ENCODE data around the gene IQCH. TPM values are rescaled to one million over a fixed set of nuclear protein-coding genes. Genes with fewer than 3 reads are reported as not detected.

IQCH gene
- total RNA-seq, result 1 to 10 TPM; 1.2 to 2.2 TPM

DNA sequence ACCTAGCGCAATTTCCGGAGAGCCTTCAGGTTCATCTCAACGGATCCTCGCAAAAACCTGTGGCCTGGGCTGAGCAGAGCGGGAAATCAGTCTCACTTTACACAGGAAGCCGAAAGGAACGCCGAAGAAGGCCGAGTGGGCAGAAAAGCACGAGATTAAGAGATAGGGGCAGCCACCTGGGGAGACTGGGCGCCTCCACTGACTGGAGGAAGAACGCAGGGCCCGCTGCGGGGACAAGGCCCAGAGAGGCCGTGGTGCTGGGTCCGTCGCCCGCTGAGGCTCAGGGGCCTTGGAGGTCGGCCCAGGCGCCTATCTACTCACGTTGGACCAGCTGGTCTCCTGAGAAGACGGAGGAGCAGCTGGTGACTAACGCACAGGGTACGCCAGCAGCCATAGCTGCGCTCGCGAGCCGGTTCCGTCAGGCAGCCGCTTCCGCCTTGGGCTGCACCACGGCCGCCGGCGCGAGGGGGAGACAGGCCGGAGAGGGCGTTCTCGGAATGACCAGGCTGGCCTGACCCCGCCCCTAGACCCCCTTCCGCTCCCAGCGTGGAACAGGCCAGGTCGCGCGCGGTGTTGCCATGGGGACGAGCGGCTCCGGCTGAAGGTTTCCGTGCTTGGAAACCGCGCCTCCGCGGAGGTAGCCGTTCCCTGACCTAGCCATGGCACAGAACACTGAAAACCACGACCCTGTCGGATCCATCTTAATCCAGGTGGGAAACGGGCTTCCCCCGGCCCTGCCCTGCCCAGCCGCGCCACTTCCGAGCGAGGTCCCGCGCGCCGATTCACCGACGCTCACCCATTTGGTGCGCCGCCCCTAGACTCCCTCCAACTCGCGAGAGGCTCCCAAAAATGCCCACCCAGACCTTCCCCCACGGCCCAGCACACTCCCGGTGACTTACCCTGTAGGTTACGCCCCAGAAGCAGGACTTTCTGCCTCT, at the start of gene IQCH, which contains the start of gene AAGAB:
IQCH (plus strand) TSS at position 549 of the 938 bp plus-strand sequence; CDS start at position 660, 111 bp downstream.
AAGAB (minus strand) TSS at position 424 of the 938 bp plus-strand sequence; CDS start at position 394, 30 bp downstream.
- ATAC-seq (ENCODE audit: low read depth) (peak; percentile 97), DNase-seq (peak; percentile 100)
- peak within 1 kb of the TSS; percentile 98 for H3K4me3 Mint-ChIP-seq
- H3K36me3 Mint-ChIP-seq, result peaks cover 3% of the 10 kb centered on the region
- peaks cover 23% of the 10 kb centered on the region for H3K4me1 Mint-ChIP-seq
- POLR2A ChIA-PET, result interaction anchor here (0.6 to 1.9 kb wide), 5 partner anchors 9 to 190 kb away, joined by 3 to 14 read pairs (median 3); no protein-coding TSS in a partner anchor
- H3K27ac Mint-ChIP-seq, result peak within 1 kb of the TSS; percentile 98
- H3K9me3 Mint-ChIP-seq, result no peaks in the 10 kb centered on the region
- peaks cover 10% of the 10 kb centered on the region for H3K27me3 Mint-ChIP-seq

DNA sequence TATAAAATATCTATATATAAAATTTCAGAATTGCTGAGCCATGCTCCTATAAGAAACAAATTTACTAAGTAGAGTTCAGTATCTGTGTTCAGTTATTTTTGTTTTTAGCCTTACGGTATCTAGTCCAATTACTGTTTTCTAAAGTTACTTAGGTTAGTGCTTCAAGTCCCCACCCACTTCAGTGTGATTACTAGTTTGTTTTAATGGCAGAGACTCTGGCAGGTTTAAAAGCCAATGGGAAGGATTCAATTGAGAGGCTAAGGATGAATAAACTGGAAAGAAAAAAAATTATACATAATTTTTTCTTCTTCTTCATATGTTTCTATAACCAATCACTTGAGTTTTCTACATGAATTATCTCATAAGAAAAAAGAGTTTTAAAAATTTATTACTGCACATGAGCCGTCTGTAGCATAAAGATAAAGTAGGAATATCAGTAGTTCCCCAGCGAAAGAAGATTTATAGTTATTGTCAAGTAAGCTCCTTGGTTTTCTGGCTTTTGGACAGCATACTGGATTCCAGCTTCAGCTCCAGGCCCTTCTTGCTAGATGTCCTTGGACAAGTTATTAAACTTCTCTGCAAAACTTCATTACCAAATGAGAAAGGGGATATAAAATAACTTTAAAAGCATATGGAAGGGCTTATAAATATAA, 46.9 kb upstream of the IQCH start:
- POLR2A ChIA-PET, result no interaction called here
- no peak for ATAC-seq (ENCODE audit: low read depth)
- no peaks in the 10 kb centered on the region for H3K27me3 Mint-ChIP-seq
- no peak for DNase-seq
- H3K9me3 Mint-ChIP-seq, result no peaks in the 10 kb centered on the region
- peaks cover 29% of the 10 kb centered on the region for H3K36me3 Mint-ChIP-seq
- H3K27ac Mint-ChIP-seq, result no peak overlapping the region
- no peaks in the 10 kb centered on the region for H3K4me1 Mint-ChIP-seq
- no peak overlapping the region for H3K4me3 Mint-ChIP-seq

DNA sequence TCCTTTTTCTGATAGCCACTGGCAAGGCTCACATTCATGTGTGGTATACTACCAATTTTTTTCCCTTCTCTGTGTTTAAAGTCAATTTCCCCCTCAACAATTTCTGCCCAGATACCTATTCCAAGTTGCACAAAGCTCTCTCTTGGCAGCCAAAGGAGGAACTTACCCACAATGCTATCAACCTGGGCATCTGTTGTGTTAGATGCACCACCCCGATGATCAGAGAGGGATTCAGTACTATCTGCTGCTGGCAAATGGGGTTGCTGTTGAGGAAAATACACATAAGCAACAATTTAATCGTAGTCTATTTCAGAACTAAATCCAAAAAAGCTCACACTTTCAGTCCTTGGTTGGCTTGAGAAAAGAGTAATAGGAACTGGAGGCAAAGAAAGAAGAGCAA, 46.2 kb upstream of the IQCH start:
- Mint-ChIP-seq H3K27ac (no peak overlapping the region), H3K9me3 (no peaks in the 10 kb centered on the region), H3K27me3 (no peaks in the 10 kb centered on the region), H3K4me1 (no peaks in the 10 kb centered on the region), H3K36me3 (peaks cover 28% of the 10 kb centered on the region), H3K4me3 (no peak overlapping the region)
- ATAC-seq (ENCODE audit: low read depth) (no peak), DNase-seq (no peak)
- POLR2A ChIA-PET, result no interaction called here

DNA sequence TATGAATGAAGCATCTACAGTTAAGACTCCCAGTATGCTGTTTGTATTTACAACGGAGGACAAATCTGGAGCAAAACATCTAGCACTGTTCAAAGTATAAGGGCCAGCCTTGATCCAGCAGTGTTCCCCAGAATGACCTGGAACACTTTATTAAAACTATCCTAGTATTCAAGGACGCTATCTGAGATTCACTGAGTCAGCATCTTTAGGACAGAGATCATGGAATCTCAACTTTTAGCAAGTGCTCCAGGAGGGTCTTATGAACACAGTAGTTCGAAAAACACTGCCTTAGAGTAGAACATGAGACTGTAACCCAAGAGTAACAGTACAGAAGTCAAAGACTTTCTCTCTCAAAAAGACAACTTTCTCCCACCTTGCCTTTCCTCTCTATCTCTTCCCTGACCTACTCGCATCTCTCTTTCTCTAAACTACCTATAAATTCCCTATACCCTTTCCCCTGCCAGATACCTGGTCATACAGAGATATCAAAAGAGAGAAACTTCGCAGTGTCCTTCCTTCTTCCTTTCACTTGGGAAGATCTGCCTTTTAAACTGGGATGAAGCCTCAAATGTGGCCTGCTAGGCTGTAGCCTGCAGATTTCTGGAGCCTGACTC, 43.9 kb upstream of the IQCH start:
- POLR2A ChIA-PET, result no interaction called here
- no peaks in the 10 kb centered on the region for H3K27me3 Mint-ChIP-seq
- ATAC-seq (ENCODE audit: low read depth) (no peak), DNase-seq (no peak)
- H3K4me1 Mint-ChIP-seq, result no peaks in the 10 kb centered on the region
- H3K9me3 Mint-ChIP-seq, result no peaks in the 10 kb centered on the region
- H3K27ac Mint-ChIP-seq, result no peak overlapping the region
- H3K4me3 Mint-ChIP-seq, result no peak overlapping the region
- peaks cover 16% of the 10 kb centered on the region for H3K36me3 Mint-ChIP-seq

DNA sequence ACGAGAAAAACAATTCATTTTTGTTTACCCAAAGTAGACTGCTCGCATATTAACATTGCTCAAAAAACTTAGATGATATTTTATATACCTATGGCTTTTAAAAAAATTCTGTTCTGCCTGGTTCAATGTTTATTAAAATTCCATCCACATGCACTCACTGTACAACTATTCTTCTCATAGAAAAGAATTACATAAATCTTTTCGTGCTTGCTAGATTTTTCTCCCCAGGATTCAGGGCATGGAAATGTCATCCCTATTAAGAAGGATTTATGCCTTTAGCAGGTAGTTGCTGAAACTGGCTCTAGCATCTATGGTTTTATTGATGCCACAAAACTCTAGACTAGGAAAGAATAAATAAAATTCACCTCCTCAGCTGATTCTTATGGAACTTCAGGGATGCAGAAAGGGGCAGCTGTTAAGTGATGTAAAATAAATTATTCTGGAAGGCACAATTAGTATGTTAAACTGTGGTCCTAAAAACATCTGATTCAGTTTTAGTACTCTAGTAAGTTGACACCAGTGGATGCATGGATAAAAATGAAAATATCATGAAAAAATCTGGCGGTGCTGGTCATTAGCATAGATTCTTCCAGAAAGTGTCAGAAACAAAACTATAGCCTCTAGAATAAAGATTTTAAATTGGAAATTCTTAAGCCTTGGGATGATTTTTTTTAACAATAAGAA, 41.8 kb upstream of the IQCH start:
- H3K4me3 Mint-ChIP-seq, result no peak overlapping the region
- H3K36me3 Mint-ChIP-seq, result peaks cover 15% of the 10 kb centered on the region
- no peak for ATAC-seq (ENCODE audit: low read depth)
- POLR2A ChIA-PET, result no interaction called here
- DNase-seq, result no peak
- no peaks in the 10 kb centered on the region for H3K4me1 Mint-ChIP-seq
- no peaks in the 10 kb centered on the region for H3K27me3 Mint-ChIP-seq
- no peaks in the 10 kb centered on the region for H3K9me3 Mint-ChIP-seq
- H3K27ac Mint-ChIP-seq, result no peak overlapping the region

DNA sequence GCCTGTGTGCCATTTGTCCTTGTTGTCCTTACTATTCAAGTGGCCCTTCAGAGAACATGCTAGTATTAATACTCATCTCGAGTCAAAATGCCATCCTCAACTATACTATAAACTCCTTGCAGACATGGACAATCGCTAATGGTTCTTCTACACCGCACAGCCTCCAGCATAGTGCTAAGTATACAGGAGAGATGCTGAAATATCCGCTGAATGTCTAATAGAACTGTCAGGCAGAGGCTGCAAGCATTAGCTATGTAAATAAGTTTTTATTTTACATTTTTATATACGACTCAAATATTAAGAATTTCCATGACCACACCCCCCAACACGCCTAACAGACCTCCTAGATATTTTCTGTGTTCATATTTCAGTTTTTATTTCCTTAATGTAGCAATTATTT, 39.5 kb upstream of the IQCH start:
- Mint-ChIP-seq H3K9me3 (no peaks in the 10 kb centered on the region), H3K27me3 (no peaks in the 10 kb centered on the region), H3K4me3 (no peak overlapping the region), H3K27ac (no peak overlapping the region), H3K4me1 (peaks cover 2% of the 10 kb centered on the region), H3K36me3 (peaks cover 24% of the 10 kb centered on the region)
- POLR2A ChIA-PET, result no interaction called here
- ATAC-seq (ENCODE audit: low read depth) (no peak), DNase-seq (no peak)

DNA sequence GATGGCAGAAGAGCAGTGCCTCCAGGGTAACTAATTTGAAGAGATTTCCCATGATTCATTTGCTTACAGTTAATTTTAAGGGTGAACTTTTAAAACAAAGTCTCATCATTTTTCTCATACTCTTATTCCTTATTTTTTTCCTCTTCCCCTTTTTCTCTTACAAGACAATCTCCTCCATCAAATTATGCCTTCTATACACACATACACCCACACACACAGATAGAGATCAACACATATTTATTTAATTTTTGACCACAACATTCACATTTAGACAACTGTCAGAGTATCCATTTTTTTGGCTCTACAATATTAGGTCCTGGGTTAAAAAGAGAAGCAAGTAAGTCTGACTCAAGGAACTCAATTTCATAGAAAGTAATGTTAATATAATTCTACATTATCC, 37.7 kb upstream of the IQCH start:
- POLR2A ChIA-PET, result interaction anchor here (0.7 kb wide), 1 partner anchor 49 kb away, joined by 3 read pairs; no protein-coding TSS in a partner anchor
- H3K27ac Mint-ChIP-seq, result no peak overlapping the region
- no peak overlapping the region for H3K4me3 Mint-ChIP-seq
- H3K4me1 Mint-ChIP-seq, result peaks cover 2% of the 10 kb centered on the region
- H3K27me3 Mint-ChIP-seq, result no peaks in the 10 kb centered on the region
- peaks cover 29% of the 10 kb centered on the region for H3K36me3 Mint-ChIP-seq
- H3K9me3 Mint-ChIP-seq, result no peaks in the 10 kb centered on the region
- no peak for ATAC-seq (ENCODE audit: low read depth)
- no peak for DNase-seq

DNA sequence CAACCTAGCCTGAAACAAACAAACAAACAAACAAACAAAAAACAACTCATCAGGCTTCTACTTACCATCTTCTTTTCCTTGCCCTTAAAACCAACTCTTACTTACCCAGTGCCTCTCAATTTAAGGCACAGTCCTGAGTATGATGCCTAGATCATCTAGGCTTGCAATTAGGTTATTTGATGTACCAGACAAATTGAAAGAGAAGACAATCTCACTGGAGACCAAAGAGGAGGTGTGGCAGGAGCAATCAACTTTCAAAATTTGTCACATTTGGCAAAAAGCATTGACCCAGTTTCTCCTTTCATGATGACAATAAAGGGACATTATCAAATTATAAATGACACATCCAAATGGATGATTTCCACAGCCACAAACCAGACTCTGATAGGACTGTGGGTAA, 36.2 kb upstream of the IQCH start:
- H3K27ac Mint-ChIP-seq, result no peak overlapping the region
- POLR2A ChIA-PET, result no interaction called here
- DNase-seq (no peak), ATAC-seq (ENCODE audit: low read depth) (no peak)
- peaks cover 2% of the 10 kb centered on the region for H3K4me1 Mint-ChIP-seq
- no peaks in the 10 kb centered on the region for H3K27me3 Mint-ChIP-seq
- no peak overlapping the region for H3K4me3 Mint-ChIP-seq
- peaks cover 29% of the 10 kb centered on the region for H3K36me3 Mint-ChIP-seq
- no peaks in the 10 kb centered on the region for H3K9me3 Mint-ChIP-seq

DNA sequence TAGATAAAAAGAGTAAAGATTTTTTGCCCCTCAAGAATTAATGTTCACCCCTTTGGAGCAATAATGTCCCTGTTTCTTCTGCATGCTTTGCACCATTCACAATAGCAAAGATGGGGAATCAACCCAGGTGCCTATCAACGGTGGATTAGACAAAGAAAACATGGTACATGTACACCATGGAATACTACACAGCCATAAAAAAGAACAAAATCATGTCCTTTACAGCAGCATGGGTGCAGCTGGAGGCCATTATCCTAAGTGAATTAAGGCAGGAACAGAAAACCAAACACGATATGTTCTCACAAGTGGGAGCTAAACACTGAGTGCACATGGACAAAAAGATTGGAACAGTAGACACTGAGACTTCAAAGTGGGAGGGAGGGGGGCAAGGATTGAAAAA, 35.3 kb upstream of the IQCH start:
- POLR2A ChIA-PET, result no interaction called here
- no peaks in the 10 kb centered on the region for H3K9me3 Mint-ChIP-seq
- H3K27ac Mint-ChIP-seq, result no peak overlapping the region
- H3K4me1 Mint-ChIP-seq, result peaks cover 2% of the 10 kb centered on the region
- H3K27me3 Mint-ChIP-seq, result no peaks in the 10 kb centered on the region
- H3K36me3 Mint-ChIP-seq, result peaks cover 29% of the 10 kb centered on the region
- ATAC-seq (ENCODE audit: low read depth) (no peak), DNase-seq (no peak)
- H3K4me3 Mint-ChIP-seq, result no peak overlapping the region

DNA sequence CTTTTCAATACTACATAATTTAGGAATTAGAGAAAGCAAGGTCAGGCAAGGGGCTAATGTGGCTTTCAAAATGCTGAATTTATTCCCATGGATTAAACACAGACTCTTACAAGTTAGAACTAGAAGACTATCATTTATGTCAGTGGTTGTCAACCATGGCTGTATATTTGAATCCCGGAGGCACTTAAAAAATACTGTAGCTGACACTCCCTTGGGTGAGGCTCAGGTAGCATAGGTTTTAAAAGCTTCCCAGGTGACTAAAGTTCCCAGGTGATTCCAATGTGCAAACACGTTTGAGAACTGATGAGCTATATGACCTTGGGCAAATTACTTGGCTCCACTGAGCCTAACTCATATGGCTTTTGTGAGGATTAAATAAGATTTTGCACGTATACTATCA, 29.7 kb upstream of the IQCH start:
- Mint-ChIP-seq H3K27me3 (no peaks in the 10 kb centered on the region), H3K36me3 (peaks cover 24% of the 10 kb centered on the region), H3K4me1 (peaks cover 11% of the 10 kb centered on the region), H3K27ac (no peak overlapping the region), H3K4me3 (no peak overlapping the region), H3K9me3 (no peaks in the 10 kb centered on the region)
- POLR2A ChIA-PET, result no interaction called here
- no peak for ATAC-seq (ENCODE audit: low read depth)
- no peak for DNase-seq

DNA sequence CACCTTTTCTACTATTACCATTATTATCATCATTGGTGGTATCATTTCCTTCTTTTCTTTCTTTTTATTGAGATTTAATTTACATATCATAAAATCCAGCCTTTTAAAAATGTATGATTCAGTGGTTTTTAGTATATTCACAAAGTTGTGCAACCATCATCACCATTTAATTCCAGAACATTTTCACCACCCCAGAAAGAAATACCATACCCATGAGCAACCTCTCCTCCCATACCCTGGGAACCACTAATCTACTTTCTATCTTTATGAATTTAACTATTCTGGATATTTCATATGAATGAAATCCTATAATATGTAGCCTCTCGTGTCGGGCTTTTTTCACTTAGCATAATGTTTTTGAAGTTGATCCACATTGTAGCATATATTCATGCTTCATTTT, 29.2 kb upstream of the IQCH start:
- Mint-ChIP-seq H3K4me1 (peaks cover 11% of the 10 kb centered on the region), H3K9me3 (no peaks in the 10 kb centered on the region), H3K27ac (no peak overlapping the region), H3K36me3 (peaks cover 21% of the 10 kb centered on the region), H3K27me3 (no peaks in the 10 kb centered on the region), H3K4me3 (no peak overlapping the region)
- no peak for ATAC-seq (ENCODE audit: low read depth)
- POLR2A ChIA-PET, result no interaction called here
- no peak for DNase-seq

DNA sequence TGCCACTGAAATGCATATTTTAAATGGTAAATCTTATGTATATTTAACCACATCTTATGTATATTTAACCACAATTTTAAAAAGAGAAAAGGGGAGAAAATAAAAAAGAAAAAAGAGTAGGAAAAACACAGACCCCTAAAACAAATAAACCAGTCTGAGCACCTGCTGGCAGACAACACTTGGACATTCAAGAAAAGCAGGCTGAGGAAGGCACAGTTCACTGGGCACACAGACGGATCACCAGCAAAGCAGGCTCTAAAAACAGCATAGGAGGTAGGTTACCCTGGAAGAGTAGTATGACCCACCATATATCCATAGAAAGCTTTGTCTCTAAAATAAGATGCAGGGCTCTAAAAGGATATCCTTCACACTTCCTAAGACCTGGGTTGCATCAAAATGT, 27.2 kb upstream of the IQCH start:
- H3K4me3 Mint-ChIP-seq, result no peak overlapping the region
- POLR2A ChIA-PET, result no interaction called here
- ATAC-seq (ENCODE audit: low read depth), result no peak
- no peak for DNase-seq
- no peak overlapping the region for H3K27ac Mint-ChIP-seq
- no peaks in the 10 kb centered on the region for H3K9me3 Mint-ChIP-seq
- peaks cover 11% of the 10 kb centered on the region for H3K4me1 Mint-ChIP-seq
- no peaks in the 10 kb centered on the region for H3K27me3 Mint-ChIP-seq
- H3K36me3 Mint-ChIP-seq, result peaks cover 29% of the 10 kb centered on the region

DNA sequence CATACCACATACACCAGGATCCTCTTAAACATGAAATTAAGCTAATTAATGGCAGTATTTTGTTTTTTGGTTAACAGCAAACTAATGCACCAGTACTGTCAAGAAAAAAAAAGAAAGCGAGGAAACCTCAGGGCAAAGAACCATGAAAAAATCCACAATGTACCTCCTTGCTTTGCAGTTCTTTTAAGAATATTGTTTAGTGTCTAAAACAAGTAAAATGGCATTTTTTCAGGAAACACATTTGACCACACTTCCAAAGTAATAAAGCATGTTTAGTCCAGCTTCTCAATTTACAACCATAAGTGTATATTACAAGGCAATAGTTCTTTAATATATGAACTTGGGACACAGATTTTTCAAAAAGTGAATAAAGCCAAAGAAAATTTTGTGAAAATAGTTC, 26.7 kb upstream of the IQCH start:
- Mint-ChIP-seq H3K9me3 (no peaks in the 10 kb centered on the region), H3K27me3 (no peaks in the 10 kb centered on the region), H3K4me3 (no peak overlapping the region), H3K27ac (no peak overlapping the region), H3K4me1 (peaks cover 11% of the 10 kb centered on the region), H3K36me3 (peaks cover 31% of the 10 kb centered on the region)
- no peak for DNase-seq
- POLR2A ChIA-PET, result no interaction called here
- ATAC-seq (ENCODE audit: low read depth), result no peak
